NOMO-1 treated with DMSO at 0.1 percent for 48 hours (cell line): Measurements from ENCODE around the gene CYYR1.
A peak's percentile ranks its signal among the peaks of the same experiment; 100 is the strongest.

Experiments
- DNase-seq: peaks from one replicate; lab custom pipeline; 2025; ENCODE audit not compliant: unreplicated experiment; lab: John Stamatoyannopoulos, UW

Gene CYYR1

GRCh38 chr21:26441149-26441548, 131.9 kb downstream of the CYYR1 start:
- no peak for DNase-seq

GRCh38 chr21:26438976-26439375, 134.1 kb downstream of the CYYR1 start:
- DNase-seq = no peak

GRCh38 chr21:26437326-26438009, 135.6 kb downstream of the CYYR1 start:
- DNase-seq = peak; percentile 30

GRCh38 chr21:26433386-26433785, 139.7 kb downstream of the CYYR1 start:
- no peak for DNase-seq

GRCh38 chr21:26432410-26432809, 140.7 kb downstream of the CYYR1 start:
- peak; percentile 6 for DNase-seq

- DNase-seq = no peak
Measured at GRCh38 chr21:26425576-26425975, 147.5 kb downstream of the CYYR1 start.

GRCh38 chr21:26423511-26423910, 149.6 kb downstream of the CYYR1 start:
- no peak for DNase-seq

- DNase-seq = no peak
Measured at GRCh38 chr21:26422706-26423105, 150.4 kb downstream of the CYYR1 start.

- no peak for DNase-seq
Measured at GRCh38 chr21:26422138-26422537, 150.9 kb downstream of the CYYR1 start.

GRCh38 chr21:26421724-26422123, 151.4 kb downstream of the CYYR1 start:
- no peak for DNase-seq
